IgD-negative memory B cell (primary cell): ENCODE measurements around the gene SULT1A2. TPM values are rescaled to one million over a fixed set of nuclear protein-coding genes. Genes with fewer than 3 reads are reported as not detected.

ENCODE experiments used
- polyA plus RNA-seq: library from polyadenylated mRNA; unstranded; fragments of 300-500 nt; fragmentation: Illumina TruSeq; gene quantifications from one replicate; pipeline ENCODE4 v1.2.3, GENCODE V29; 2021

The SULT1A2 gene
- polyA plus RNA-seq, 1 donor from 2014 or later: not detected

Other genes with a start within 250 kb of the SULT1A2 start
- 0.29 TPM for gene NPIPB6, start 233.5 kb downstream of the SULT1A2 start, polyA plus RNA-seq
- gene EIF3CL, start 193.2 kb downstream of the SULT1A2 start, polyA plus RNA-seq: 22.3 TPM
- gene NPIPB7, start 124.7 kb downstream of the SULT1A2 start, polyA plus RNA-seq: 0.59 TPM
- gene CLN3, start 105.0 kb downstream of the SULT1A2 start, polyA plus RNA-seq: 14.4 TPM
- gene APOBR, start 102.4 kb downstream of the SULT1A2 start, polyA plus RNA-seq: 0.14 TPM
- not detected for gene IL27, start 90.2 kb downstream of the SULT1A2 start, polyA plus RNA-seq
- not detected for gene NUPR1, start 58.1 kb downstream of the SULT1A2 start, polyA plus RNA-seq
- 49.2 TPM for gene SGF29, start 43.1 kb downstream of the SULT1A2 start, polyA plus RNA-seq
- 8.2 TPM for gene SULT1A1, start 13.0 kb upstream of the SULT1A2 start, polyA plus RNA-seq
- not detected for gene NPIPB8, start 41.0 kb upstream of the SULT1A2 start, polyA plus RNA-seq
- 255 TPM for gene EIF3C, start 114.4 kb upstream of the SULT1A2 start, polyA plus RNA-seq
- gene NPIPB9, start 154.7 kb upstream of the SULT1A2 start, polyA plus RNA-seq: 0.31 TPM
- gene ATXN2L, start 225.9 kb upstream of the SULT1A2 start, polyA plus RNA-seq: 35.9 TPM
- 139 TPM for gene TUFM, start 249.3 kb upstream of the SULT1A2 start, polyA plus RNA-seq